SK-N-DZ (cell line): ENCODE data around the gene APLNR. TPM values are rescaled to one million over a fixed set of nuclear protein-coding genes. Genes with fewer than 3 reads are reported as not detected.
"Not testable (repeated sequence)": the region's sequence is repeated elsewhere in the genome, so short reads cannot be mapped to it uniquely, and the experiment has no call there.

ENCODE experiments used
- DNase-seq: peaks from one replicate; pipeline ENCODE4 v3.0.0-alpha.2; 2015; ENCODE audit warnings: low spot score
- polyA plus RNA-seq, 2 experiments: library from polyadenylated mRNA; depleted of rRNA; stranded (reverse); fragments of >200 nt; gene quantifications; 2 replicates each; pipeline ENCODE4 v1.2.3, GENCODE V29; 2014

Gene APLNR
- not detected in 2 replicates for polyA plus RNA-seq (2014; cell fraction: cytosol; rRNA removed)
- polyA plus RNA-seq (2014; cell fraction: nucleus; rRNA removed) = not detected in 2 replicates

GRCh38 chr11:57237204-57237681 is at the start of gene APLNR:
Gene APLNR, minus strand, starts transcription at chr11:57237250. Its CDS starts 246 bp downstream, at chr11:57237004.
- DNase-seq = no peak

GRCh38 chr11:57283231-57283990 is 46.4 kb upstream of the APLNR start:
- no peak for DNase-seq

GRCh38 chr11:57281546-57281945 is 44.5 kb upstream of the APLNR start:
- not testable (repeated sequence) for DNase-seq

- no peak for DNase-seq
Observed at GRCh38 chr11:57279116-57279515, 42.1 kb upstream of the APLNR start.

- DNase-seq = peak; percentile 62
Observed at GRCh38 chr11:57278721-57279095, 41.7 kb upstream of the APLNR start.

GRCh38 chr11:57277845-57278720 is 41.0 kb upstream of the APLNR start:
- peak; percentile 83 for DNase-seq

GRCh38 chr11:57276971-57277675 is 40.1 kb upstream of the APLNR start:
- no peak for DNase-seq

GRCh38 chr11:57276169-57276970 is 39.3 kb upstream of the APLNR start:
- DNase-seq = peak; percentile 60

GRCh38 chr11:57275582-57275981 is 38.5 kb upstream of the APLNR start:
- DNase-seq = no peak

- no peak for DNase-seq
Observed at GRCh38 chr11:57274904-57275498, 38.0 kb upstream of the APLNR start.

- DNase-seq = no peak
Observed at GRCh38 chr11:57273448-57274058, 36.5 kb upstream of the APLNR start.

- no peak for DNase-seq
Observed at GRCh38 chr11:57269571-57270021, 32.5 kb upstream of the APLNR start.

GRCh38 chr11:57266157-57266556 is 29.1 kb upstream of the APLNR start:
- no peak for DNase-seq

- no peak for DNase-seq
Observed at GRCh38 chr11:57263351-57263750, 26.3 kb upstream of the APLNR start.

- no peak for DNase-seq
Observed at GRCh38 chr11:57262157-57262556, 25.1 kb upstream of the APLNR start.

- DNase-seq = no peak
Observed at GRCh38 chr11:57260937-57261783, 24.1 kb upstream of the APLNR start.

- DNase-seq = no peak
Observed at GRCh38 chr11:57256119-57256518, 19.1 kb upstream of the APLNR start.

- no peak for DNase-seq
Observed at GRCh38 chr11:57255618-57256017, 18.6 kb upstream of the APLNR start.

- DNase-seq = no peak
Observed at GRCh38 chr11:57254631-57255030, 17.6 kb upstream of the APLNR start.
